Ishikawa (cell line): Measurements from ENCODE around the gene KRT12.

Experiments used
- CEBPB ChIP-seq: IDR thresholded peaks from 2 replicates; pipeline ENCODE4 v1.6.1; 2012
- CREB1 ChIP-seq: IDR thresholded peaks from 2 replicates; pipeline ENCODE4 v1.6.1; 2012; ENCODE audit warnings: low read depth
- EGR1 ChIP-seq: IDR thresholded peaks from 2 replicates; pipeline ENCODE4 v1.6.1; 2012
- EP300 ChIP-seq: IDR thresholded peaks from 2 replicates; pipeline ENCODE4 v1.6.1; 2012; ENCODE audit warnings: borderline replicate concordance
- NFIC ChIP-seq: IDR thresholded peaks from 2 replicates; pipeline ENCODE4 v1.6.1; 2012
- RAD21 ChIP-seq: IDR thresholded peaks from 2 replicates; pipeline ENCODE4 v1.6.1; 2012; ENCODE audit warnings: low read depth
- REST ChIP-seq: IDR thresholded peaks from 2 replicates; pipeline ENCODE4 v1.6.1; 2012; ENCODE audit warnings: low read depth, mild to moderate bottlenecking
- TAF1 ChIP-seq: IDR thresholded peaks from 2 replicates; pipeline ENCODE4 v1.6.1; 2012; ENCODE audit warnings: low read depth, mild to moderate bottlenecking
- TCF12 ChIP-seq: IDR thresholded peaks from 2 replicates; pipeline ENCODE4 v1.6.1; 2012; ENCODE audit warnings: low read depth
- TEAD4 ChIP-seq: IDR thresholded peaks from 2 replicates; pipeline ENCODE4 v1.6.1; 2012
- YY1 ChIP-seq: IDR thresholded peaks from 2 replicates; pipeline ENCODE4 v1.6.1; 2012; ENCODE audit warnings: low read depth
- ZBTB7A ChIP-seq: IDR thresholded peaks from 2 replicates; pipeline ENCODE4 v1.6.1; 2012; ENCODE audit warnings: low read depth
- TF ChIP-seq, protein P1 (sequence below): IDR thresholded peaks from 2 replicates; pipeline ENCODE4 v1.6.1; 2012

KRT12 gene

GRCh38 chr17:40883031-40883430 lies 16.0 kb upstream of the KRT12 start:
- TF ChIP-seq YY1 = no peak
- TF ChIP-seq REST = no peak
- TF ChIP-seq TEAD4 = no peak
- TF ChIP-seq TAF1 = no peak
- TF ChIP-seq, protein P1, sequence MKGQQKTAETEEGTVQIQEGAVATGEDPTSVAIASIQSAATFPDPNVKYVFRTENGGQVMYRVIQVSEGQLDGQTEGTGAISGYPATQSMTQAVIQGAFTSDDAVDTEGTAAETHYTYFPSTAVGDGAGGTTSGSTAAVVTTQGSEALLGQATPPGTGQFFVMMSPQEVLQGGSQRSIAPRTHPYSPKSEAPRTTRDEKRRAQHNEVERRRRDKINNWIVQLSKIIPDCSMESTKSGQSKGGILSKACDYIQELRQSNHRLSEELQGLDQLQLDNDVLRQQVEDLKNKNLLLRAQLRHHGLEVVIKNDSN = no peak
- TF ChIP-seq NFIC = no peak
- no peak for TF ChIP-seq TCF12
- TF ChIP-seq ZBTB7A = no peak
- no peak for TF ChIP-seq CEBPB

- TF ChIP-seq RAD21 = no peak
Observed at GRCh38 chr17:40879026-40879425, 12.0 kb upstream of the KRT12 start.

DNA sequence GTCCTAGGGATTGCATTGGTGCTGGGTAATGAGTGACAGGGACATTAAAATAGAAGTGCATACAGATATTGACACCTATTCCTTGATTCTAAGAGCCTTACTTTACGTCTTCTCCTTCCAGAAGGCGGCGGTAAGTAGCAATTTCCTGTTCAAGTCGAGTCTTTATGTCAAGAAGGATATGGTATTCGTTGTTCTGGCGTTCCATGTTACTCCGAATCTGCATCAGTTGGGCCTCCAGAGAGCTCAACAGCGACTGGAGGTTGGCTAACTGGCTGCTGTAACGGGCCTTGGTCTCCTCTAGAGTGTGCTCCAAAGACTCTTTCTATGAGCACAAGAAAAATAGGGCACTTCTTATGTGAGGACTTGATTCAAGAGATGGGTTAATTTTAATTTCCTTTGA lies 11.0 kb upstream of the KRT12 start:
- TF ChIP-seq NFIC (no peak), EP300 (no peak), CREB1 (no peak), TEAD4 (no peak), REST (no peak)
- TF ChIP-seq, protein P1 = no peak

- TF ChIP-seq RAD21 = no peak
- TF ChIP-seq TCF12 = no peak
- no peak for TF ChIP-seq TAF1
- no peak for TF ChIP-seq REST
- TF ChIP-seq ZBTB7A = no peak
Observed at GRCh38 chr17:40873801-40874200, 6.8 kb upstream of the KRT12 start.

DNA sequence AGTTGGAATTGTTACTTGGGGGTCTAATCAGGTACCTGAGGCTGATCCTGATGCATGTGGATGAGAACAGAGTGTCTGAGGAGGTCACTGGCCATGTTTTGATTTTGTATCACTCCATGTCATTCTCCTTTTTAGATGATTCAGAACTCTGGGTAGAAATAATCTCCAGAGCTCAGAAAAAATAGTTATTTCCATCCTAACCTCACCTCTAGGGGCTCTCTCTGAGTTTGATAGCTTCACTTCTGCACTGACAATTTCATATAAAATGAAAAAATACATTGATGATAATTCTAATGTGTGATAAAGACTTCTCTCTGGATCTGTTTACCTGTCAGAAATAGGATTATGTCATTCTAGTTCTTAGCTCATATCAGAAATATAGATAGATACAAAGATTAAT lies 6.2 kb upstream of the KRT12 start:
- TF ChIP-seq ZBTB7A (no peak), REST (no peak), EGR1 (no peak)
